ENCODE measurements around the gene FOXP1.
"Not testable (repeated sequence)": the region's sequence is repeated elsewhere in the genome, so short reads cannot be mapped to it uniquely, and the experiment has no call there.

Gene FOXP1

DNA sequence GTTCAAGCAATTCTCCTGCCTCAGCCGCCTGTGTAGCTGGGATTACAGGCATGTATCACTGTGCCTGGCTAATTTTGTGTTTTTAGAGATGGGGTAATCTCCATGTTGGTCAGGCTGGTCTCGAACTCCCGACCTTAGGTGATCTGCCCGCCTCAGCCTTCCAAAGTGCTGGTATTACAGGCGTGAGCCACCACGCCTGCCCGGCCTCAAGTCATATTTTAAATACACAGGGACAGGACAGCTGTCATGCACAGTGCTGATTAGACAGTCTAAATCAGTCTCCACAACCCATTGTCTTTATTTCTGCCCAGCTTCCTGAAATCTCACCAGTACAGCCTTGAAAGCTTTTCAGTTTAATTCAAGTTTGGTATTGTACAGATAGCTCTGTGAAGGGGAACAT lies 587.4 kb downstream of the FOXP1 start:
- DNase-seq (ENCODE audit: low read depth in 2 of 2, low spot score in 1 of 2), result no peak

DNA sequence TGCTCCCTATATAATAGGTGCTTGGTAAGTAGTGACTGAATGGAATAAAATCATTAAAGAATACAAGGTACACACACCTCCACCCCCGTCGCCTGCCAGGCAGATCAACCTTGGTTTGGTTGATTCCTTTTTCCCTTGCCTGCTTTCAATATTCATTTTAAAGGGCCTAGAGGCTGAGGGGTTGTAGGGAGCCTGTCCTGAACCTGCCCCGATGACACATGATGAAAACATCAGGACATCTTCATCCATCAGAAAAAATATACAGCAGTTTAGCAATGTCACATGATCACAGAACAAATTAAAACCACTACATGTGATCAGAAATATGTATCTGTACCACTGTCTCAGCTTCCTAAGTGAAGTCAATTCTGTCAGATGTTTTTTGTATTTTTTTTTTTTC lies 588.9 kb downstream of the FOXP1 start:
- no peak for DNase-seq (ENCODE audit: low read depth in 2 of 2, low spot score in 1 of 2)

DNA sequence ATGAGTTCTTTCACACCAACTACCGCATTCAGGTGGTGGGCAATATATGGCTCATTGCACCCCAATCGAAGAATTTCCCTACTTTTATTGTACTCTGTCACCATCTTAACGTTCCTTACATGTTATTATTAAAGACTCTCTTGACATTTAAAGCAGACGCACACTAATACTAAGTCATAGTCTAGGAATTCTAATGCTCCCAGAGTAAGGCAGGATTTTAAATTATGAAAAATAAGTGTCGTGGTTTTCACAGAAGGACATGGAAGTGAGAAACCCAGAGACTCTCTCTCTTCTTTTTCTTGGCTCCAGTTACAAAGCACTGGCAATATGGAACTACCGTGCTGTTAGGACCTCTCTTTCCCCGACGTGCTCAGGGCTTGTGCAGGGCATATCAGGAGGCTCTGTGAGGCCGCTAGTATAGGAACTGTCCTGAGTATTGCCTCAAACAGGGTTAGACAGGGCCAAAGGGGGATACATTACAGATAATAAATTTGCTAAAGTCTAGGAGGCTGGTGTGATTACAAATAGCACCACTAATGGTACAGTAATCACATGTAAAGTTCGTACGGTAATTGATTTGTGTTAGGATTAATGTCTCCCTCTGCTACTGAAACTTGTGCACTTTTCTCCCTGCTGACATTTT lies 590.8 kb downstream of the FOXP1 start:
- no peak for DNase-seq (ENCODE audit: low read depth in 2 of 2, low spot score in 1 of 2)

DNA sequence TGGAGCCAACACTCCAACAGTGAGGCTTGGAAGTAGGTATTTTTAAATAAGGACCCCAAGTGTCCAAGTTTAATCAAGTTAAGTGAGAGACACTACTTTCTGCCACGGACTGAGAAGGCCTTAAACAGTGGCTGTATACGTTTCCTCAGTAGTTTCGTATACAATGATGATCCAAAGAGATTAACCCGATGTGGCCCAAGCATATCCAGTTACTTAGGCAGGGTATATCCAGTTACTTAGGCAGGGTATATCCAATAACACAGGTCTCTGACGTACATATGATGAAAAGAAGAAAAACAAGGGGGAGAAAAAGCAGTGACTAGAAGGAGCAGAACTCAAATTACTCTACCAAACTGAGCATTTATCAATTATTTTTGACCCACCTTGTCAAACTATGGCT lies 591.4 kb downstream of the FOXP1 start:
- DNase-seq (ENCODE audit: low read depth in 2 of 2, low spot score in 1 of 2), result no peak

DNA sequence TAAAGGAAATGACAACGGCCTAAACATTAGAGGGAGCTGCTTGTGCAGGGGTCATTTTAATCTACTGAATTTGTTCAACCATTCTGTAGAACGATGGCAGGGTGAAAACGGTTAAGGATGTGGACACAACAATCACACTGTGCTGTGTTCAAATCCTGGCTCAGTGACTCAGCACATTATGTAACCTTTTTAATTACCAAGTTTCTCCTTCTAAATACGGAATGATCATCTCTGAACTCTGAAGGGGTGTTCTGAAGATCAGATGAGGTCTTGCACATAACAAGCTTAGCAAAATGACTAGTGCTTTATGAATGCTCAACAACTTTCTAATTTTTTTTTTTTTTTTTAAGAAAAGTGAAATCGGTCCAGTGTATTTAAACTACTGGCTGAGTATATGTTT lies 592.8 kb downstream of the FOXP1 start:
- no peak for DNase-seq (ENCODE audit: low read depth in 2 of 2, low spot score in 1 of 2)

DNA sequence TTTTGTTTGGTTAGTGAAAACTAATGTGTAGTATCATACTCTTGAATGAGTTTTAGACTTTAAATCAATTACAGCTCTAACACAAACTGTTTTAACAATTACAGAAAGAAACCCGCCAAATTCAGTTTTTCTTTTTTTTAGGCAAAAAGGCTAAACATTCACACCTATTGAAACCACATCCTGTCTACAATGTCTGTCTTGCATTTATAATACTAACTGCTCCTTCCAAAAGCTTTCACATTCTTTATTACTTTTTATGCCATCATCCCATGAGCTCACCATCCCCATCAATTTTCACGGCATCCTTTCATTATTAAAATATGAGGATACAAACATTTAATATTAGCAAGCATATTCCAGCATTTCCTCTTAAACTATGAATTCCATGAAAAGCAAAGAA lies 593.3 kb downstream of the FOXP1 start:
- no peak for DNase-seq (ENCODE audit: low read depth in 2 of 2, low spot score in 1 of 2)

DNA sequence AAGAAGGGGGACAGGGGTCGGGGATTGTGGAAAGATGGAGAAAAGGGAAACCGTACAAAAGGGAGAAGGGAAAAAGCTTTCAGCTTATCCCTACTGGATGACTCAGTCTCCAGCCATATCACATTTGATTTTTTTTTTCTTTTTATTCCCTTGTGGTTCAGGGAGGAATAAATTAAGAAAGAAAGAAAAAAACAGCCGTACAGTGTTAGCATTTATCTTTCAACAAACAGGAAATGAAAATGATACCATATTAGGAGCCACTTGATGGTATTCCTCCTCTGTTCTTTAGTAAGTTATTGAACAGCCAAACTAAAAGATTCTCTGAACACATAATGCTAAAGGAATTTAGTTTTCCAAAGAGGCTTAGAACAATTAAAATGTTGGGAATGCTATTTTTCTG lies 594.4 kb downstream of the FOXP1 start:
- DNase-seq (ENCODE audit: low read depth in 2 of 2, low spot score in 1 of 2), result no peak

DNA sequence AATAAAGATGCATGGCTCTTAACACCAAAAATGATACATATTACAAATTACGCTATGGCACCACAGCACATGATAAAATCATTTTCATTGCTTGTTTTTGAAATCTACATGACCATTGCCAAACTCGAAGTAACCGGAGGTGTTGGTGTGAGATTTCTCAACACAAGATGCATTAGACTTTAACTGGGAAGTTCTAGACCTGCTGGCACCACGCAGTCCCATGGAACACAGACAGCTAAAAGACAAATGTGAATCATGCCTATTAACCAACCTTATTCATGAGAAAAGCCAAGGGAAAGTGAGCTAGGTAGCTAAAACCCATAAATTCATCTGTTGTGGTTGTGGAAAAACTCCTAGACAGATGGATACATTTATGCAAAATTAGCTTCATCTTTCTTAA lies 595.4 kb downstream of the FOXP1 start:
- DNase-seq (ENCODE audit: low read depth in 2 of 2, low spot score in 1 of 2), result no peak

DNA sequence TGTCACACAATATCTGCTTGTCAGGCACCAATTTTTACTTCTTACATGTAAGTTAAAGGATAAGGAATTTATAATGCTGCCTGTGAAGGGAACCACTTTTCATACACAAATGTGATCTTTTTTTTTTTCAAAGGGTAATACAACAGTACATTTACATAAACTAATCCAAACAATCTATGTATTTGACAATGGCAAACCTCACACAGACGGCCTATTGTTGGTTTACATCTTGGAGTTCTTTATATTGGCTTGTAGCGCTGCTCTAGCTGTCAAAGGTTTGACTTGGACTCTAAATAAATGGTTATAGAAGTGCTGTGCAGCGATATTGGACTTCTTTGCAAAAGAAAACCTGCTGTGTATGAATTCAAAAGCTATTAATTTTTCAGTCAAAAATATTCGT lies 598.0 kb downstream of the FOXP1 start:
- no peak for DNase-seq (ENCODE audit: low read depth in 2 of 2, low spot score in 1 of 2)

DNA sequence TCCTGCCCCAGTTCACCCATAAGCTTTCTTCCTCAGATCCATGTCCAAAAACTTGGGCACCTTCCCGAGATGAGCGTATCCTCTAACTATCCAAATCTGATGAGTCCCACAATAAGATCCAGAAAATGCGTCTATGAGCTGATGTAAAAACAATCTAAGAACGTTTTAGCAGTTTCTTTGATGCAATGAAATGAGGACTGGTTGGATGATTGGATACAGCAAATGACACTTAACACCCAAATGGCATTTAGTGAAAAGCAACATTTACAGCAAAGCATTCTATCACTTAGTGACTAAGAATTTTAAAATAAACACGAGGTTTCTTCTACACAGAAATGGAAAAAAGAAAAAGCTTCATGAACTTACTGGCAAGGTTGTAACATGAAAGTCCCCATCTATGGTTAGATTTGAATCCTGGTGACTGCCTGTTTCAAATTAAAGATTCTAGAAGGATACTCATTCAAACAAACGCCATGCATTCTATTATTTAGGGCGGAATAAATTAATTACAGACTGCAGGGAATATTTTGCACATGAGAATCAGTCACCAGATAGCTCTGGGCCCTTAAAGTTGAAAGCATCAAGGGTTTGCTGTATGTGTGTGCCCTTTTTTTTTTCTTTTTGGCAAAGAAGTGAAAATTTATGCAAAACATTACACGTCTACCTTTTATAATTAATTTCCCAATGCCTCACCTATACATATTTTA lies 598.6 kb downstream of the FOXP1 start:
- no peak for DNase-seq (ENCODE audit: low read depth in 2 of 2, low spot score in 1 of 2)

DNA sequence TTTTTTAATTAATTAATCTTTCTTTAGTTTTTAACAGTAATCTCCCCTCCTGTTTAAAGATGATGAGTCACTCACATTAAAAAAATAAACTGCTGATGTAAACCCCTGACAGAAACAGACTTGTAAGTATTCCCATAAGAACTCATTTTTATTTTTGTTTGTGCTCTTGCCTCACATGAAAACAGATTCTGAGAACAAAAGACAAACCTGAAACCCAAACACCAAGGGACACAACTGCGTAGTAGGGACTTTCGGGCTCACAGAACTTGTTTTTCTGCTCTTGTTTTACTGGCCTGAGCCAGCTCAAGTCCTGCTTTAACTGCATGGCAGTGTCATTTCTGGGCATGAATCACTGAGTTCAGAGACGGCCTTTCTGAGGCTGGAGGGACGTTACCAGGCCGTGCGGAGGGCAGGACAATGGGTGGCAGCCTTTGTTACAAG lies 600.8 kb downstream of the FOXP1 start:
- DNase-seq (ENCODE audit: low read depth in 2 of 2, low spot score in 1 of 2), result no peak

DNA sequence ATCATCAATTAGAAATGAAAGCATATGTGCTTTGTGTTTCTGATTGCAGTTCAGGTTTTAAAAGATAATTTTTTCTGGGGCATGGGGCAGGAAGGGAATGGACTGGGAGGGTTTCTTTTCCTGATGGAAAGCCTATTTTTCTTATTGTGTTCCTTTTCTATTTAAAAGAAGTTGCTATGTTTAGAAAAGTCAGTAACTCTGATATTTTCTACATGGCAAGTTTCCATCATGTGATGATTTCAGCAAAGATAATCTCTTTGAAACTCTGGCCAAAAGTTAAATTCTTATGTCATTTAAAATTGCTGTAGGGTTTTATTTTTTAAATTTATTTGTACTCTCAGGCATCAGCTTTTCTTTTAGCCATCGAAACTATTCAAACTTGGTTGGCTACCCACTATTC lies 601.2 kb downstream of the FOXP1 start:
- no peak for DNase-seq (ENCODE audit: low read depth in 2 of 2, low spot score in 1 of 2)

DNA sequence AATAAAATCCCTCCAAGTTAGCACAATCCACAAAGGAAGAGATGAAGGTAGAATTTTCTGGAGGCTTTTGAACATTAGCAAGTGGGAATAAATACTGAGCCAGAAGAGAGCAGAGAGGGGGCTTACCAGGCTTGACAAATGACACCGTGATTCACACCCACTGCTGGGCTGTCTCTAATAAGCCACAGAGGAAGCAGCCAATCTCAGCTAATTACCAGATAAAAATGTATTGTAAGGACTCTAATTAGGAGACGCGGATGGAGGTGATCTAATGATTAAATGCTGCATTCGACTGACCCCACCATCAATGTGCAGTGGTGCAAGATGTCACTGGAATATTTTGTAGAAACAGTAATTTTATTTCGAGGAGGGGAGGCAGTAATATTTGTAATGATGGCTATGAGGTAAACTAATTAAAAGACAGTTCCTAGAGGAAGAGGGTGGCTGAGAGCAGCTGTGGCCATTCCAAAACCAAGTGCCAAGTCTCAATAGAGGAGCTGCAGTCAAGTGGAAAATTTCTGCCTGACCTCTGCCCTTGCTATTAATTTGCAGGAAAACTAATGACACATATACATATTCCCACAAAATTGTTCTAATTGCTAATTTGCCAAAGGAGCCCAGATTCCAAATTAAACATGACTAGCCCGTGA lies 602.2 kb downstream of the FOXP1 start:
- DNase-seq (ENCODE audit: low read depth in 2 of 2, low spot score in 1 of 2), result no peak

DNA sequence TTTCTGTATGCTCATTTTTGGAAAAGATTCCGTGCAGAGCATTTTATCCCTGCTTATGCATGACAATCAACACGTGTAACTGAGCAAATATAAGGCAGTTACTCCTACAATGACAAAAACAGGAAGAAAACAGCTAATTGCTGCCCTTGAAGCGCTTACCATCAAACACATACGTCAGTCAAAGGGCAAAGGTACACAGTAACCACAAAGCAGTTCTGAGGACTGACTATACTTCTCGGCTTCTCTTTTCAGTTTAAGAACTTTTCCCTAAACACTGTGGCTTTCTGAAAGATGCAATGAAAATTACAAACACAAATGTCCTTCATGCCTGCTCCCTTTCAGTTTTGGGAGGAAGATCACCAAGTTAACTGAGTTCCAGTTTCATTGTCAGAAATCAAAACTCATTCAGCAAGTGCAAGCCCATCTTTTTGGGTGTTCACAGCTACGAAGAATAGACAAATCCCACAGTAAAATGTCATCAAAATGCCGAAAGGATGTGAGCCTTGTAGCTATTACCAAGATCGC lies 602.8 kb downstream of the FOXP1 start:
- DNase-seq (ENCODE audit: low read depth in 2 of 2, low spot score in 1 of 2), result no peak

DNA sequence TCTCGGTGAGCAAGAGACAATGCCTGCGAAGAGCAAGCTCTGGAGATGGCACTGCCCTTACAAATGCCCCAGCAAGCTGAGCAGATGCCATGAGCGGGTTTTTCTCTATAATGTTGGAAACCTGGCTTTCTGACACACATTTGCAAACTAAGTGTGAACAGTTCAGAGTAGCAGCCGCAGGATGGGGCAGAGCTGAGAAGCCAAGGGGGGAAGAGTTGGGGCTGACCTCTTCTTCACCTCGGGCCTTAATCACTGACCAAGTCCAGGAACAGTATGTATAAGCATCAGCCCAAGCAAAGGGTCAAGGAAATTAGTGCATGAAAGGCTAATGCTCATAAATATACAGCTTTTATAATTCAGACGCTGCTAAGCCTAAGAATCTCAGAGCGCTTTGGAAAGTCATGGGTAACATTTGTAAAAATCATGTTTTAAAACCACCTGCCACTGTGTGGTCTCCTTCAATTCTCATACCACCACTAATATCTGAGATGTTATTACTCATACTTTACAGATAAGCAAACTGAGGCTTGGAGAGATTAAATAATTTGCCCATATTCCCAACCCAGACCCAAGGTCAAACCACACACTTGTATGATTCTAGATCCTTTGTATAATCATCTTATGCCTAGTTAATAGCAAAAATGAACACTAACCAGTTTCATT lies 603.4 kb downstream of the FOXP1 start:
- no peak for DNase-seq (ENCODE audit: low read depth in 2 of 2, low spot score in 1 of 2)

DNA sequence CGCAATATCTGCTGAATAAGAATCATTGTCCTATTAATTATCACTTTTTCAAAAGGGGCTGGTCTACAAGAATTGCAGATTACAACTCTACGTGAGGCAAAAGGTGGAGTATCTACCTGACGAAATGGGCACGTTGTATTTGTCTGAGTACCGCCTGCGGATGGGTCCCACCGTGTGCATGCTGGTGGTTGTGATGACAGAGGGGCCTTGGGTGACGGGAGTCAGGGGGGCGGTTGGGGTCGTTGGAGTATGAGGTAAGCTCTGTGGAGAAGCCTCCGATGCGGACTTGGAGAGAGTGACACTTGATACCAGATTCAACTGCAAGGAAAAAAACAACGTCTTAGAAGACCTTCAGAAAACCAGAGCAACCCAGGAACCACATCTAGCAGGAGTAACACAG lies 605.8 kb downstream of the FOXP1 start:
- DNase-seq (ENCODE audit: low read depth in 2 of 2, low spot score in 1 of 2), result no peak

DNA sequence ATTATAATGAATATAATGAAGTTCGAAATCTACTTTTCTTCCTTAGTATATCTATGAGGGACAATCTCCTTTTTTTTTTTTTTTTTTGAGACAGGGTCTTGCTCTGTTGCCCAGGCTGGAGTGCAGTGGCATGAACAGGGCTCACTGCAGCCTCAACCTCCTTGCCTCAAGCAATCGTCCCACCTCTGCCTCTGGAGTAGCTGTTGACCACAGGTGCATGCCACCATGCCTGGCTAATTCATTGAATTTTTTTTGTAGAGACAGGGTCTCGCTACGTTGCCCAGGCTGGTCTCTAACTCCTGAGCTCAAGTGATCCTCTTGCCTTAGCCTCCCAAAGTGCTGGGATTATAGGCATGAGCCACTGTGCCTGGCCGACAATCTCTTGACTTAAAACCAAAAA lies 607.5 kb downstream of the FOXP1 start:
- DNase-seq (ENCODE audit: low read depth in 2 of 2, low spot score in 1 of 2), result not testable (repeated sequence)

DNA sequence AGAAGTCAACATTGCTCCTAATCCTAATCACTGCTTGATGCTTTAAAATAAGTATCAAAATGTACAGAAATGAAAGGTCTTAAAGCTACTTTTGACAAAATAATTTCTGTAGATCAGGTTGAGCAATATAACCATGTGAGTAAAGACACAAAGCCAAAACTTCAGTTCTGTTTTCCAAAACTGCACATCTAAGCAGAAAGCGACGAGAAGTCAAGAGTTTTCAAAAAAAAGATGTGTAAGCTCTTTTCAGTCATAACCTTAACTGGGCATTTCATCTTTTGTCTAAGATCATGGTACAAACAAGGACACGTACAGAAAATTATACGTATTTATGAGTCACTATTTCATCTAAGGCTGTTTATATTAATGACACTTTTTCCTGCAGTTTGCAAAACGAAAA lies 608.8 kb downstream of the FOXP1 start:
- no peak for DNase-seq (ENCODE audit: low read depth in 2 of 2, low spot score in 1 of 2)

DNA sequence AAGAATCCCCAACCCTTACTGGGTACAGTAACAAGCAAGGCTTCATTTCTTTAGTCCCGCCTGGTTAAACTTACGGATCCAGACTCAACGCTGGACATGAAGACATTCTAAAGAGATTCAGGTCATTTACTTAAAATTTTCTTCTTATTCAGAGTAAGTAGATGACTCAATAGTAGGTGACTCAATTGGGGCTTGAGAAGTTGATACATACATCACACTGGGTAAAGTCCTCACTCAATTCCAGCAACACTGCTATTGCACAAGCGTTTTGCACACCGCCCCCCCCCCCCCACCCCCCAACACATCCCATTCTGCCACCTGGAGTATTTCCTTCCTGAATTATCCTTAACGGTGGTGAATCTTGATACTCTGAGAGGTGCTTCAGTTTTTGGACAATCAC lies 610.0 kb downstream of the FOXP1 start:
- DNase-seq (ENCODE audit: low read depth in 2 of 2, low spot score in 1 of 2), result no peak

DNA sequence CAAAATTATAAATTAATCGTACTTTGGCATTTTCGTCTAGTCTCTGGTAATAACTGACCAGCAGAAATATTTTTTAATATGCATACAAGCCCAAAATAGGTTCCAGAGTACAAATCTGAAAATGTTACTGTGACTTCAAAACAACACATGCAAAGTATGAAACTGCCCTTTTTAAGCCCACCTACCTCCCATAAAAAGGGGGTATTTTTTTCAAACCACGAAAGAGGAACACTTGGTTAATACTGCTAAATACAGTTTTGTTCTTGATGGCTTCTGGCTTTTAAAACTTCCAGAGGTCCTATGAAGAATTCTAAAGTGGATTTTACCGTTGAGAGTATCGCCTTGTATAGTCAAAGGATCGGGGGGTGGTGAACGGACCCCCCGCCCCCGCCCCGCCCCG lies 610.7 kb downstream of the FOXP1 start:
- no peak for DNase-seq (ENCODE audit: low read depth in 2 of 2, low spot score in 1 of 2)

DNA sequence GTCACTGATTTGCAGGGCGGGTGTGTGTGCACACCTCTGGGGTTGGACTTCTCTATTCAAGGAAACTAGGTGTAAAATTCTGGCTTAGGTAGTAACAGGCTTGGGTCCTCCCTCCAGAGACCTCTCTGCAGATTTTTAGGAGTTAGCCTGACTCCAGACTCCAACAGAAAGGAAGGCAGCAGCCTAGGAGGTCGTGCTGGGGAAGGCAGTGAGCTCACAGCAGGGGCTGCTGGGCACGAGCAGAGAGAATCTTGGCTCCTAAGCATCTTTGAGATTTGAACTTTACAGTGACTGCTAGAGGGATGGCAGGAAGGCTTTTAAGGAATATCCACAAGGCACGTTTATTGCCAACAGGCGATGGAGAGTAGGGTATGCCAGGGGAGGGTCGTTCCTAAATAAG lies 612.6 kb downstream of the FOXP1 start:
- no peak for DNase-seq (ENCODE audit: low read depth in 2 of 2, low spot score in 1 of 2)

DNA sequence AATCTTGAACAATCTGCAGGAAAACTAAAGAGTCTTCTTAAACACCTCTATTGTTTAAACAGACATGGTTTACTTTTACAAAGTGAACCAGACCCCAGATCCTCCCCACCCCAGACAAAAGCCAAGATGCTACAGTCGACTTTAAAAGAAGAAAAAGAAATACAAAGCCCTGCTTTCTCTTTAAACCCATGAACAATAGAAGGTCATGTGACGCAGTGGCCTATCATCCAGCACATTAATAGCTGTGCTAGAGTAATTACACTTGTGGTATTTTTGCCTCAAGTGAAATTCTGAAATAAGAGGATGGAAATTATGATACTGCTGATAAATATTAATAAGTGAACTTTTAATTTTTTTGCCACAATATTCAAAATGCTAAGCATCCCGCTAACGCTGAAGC lies 613.4 kb downstream of the FOXP1 start:
- DNase-seq (ENCODE audit: low read depth in 2 of 2, low spot score in 1 of 2), result no peak

Measured in stimulated activated CD8-positive, alpha-beta memory T cell treated with anti-CD3 and anti-CD28 coated beads, Interleukin-4, amount 100 ng/mL, for 4 hours (primary cell).